ENCODE results near the gene CKMT2.

CKMT2 gene

GRCh38 chr5:81313278-81313677 is 80.2 kb downstream of the CKMT2 start:
- DNase-seq: no peak

- DNase-seq: no peak
Observed at GRCh38 chr5:81313686-81314085, 80.6 kb downstream of the CKMT2 start.

GRCh38 chr5:81314581-81314980 is 81.5 kb downstream of the CKMT2 start:
- no peak for DNase-seq

GRCh38 chr5:81315336-81315735 is 82.2 kb downstream of the CKMT2 start:
- DNase-seq: no peak

GRCh38 chr5:81315830-81316229 is 82.7 kb downstream of the CKMT2 start:
- no peak for DNase-seq

Measured in NCI-H1092 (cell line).